Fibroblast of lung (primary cell): ENCODE measurements around the gene HOXC9.

Experiments
- CTCF ChIP-seq, 2 donors: IDR thresholded peaks in 1 of 2; conservative IDR thresholded peaks in 1 of 2; 1 replicate in 1 of 2; 2 replicates in 1 of 2; pipeline ENCODE4 v1.5.1; 2011 to 2012; ENCODE audit warnings: low read length in 2 of 2, control low read depth in 1 of 2, inconsistent platforms in 1 of 2, low read depth in 1 of 2, mild to moderate bottlenecking in 1 of 2
- EZH2 ChIP-seq: IDR thresholded peaks from 2 replicates; pipeline ENCODE4 v1.5.1; 2012; ENCODE audit warnings: low read length, control low read depth, mild to moderate bottlenecking; ENCODE audit errors: missing control alignments

- TF ChIP-seq CTCF (conservative IDR thresholded peaks at IDR 0.05 in 1 of 2, IDR thresholded peaks at IDR 0.05 in 1 of 2; ENCODE audit: low read depth in 1 of 2, low read length in 2 of 2): no peak
- no peak for TF ChIP-seq EZH2
These were observed 19.7 kb upstream of the HOXC9 start for GRCh38 chr12:53980104-53980801.
